ENCODE results near the gene SIK2. TPM values are rescaled to one million over a fixed set of nuclear protein-coding genes. Genes with fewer than 3 reads are reported as not detected.

The SIK2 gene
- total and polyA plus RNA-seq, 2 donors (not counting 1 experiment from before 2014, with no cell fraction given), result 4.9 to 21.8 TPM

DNA sequence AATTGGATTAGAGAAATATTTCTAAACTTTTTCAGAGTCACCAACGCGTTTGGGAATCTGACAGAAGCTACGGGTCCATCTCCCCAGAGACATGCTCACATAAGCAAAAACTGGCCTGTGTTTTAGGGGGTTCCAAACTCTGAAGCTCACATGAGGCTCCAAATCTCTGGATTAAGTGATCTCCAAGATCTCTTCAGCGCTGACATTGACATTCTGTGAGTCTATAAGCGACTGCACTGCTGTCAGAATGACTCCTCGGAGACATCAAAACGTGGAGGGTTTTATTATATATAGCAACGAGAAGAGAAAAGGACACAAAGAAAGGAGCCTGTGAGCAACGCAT, 642 bp upstream of the SIK2 start:
- H2AFZ ChIP-seq (ENCODE audit: insufficient read depth, low read depth, low read length, poor library complexity, severe bottlenecking), result peak overlapping the region; percentile 77
- 7% methylated on average over 7 of the region's 9 CpGs for WGBS (ENCODE audit: insufficient coverage)
- Mint-ChIP-seq H3K4me1 (peaks cover 18% of the 10 kb centered on the region), H3K9me3 (ENCODE audit: insufficient read depth) (no peaks in the 10 kb centered on the region), H3K27me3 (no peaks in the 10 kb centered on the region), H3K27ac (peak overlapping the region; percentile 93), H3K4me3 (peak overlapping the region; percentile 98)
- H3K9me3 ChIP-seq (ENCODE audit: control extremely low read depth in 1 of 3, control insufficient read depth in 2 of 3, insufficient read depth in 1 of 3, low read length in 2 of 3), result no peaks in the 10 kb centered on the region
- H3K27ac ChIP-seq (ENCODE audit: low read length in 2 of 2), result peak overlapping the region; percentile 61 to 68
- peaks cover 10% of the 10 kb centered on the region for H4K20me1 ChIP-seq (ENCODE audit: control insufficient read depth, insufficient read depth, low read length, poor library complexity, severe bottlenecking)
- ChIA-PET POLR2A (interaction anchor here (1.3 to 1.5 kb wide), 2 partner anchors 175 to 269 kb away, joined by 3 to 5 read pairs; partner anchors contain the start of gene ALG9), CTCF (interaction anchor here (0.6 to 2.3 kb wide), 5 partner anchors 14 to 240 kb away, joined by 3 to 17 read pairs (median 5); no protein-coding TSS in a partner anchor)
- H3K36me3 ChIP-seq (replicated peaks in 1 of 2; ENCODE audit: control extremely low read depth in 1 of 2, control insufficient read depth in 1 of 2, extremely low read depth in 1 of 2, insufficient read depth in 2 of 2, low read length in 1 of 2), result no peaks in the 10 kb centered on the region
- no peak for DNase-seq
- no peak for ATAC-seq (ENCODE audit: low read depth)
- no peaks in the 10 kb centered on the region for H3K27me3 ChIP-seq (replicated peaks in 1 of 4; ENCODE audit: control extremely low read depth in 1 of 4, control insufficient read depth in 3 of 4, insufficient read depth in 4 of 4, low read length in 3 of 4)
- peak overlapping the region; percentile 51 to 96 (median 88) for H3K4me3 ChIP-seq (ENCODE audit: control extremely low read depth in 1 of 5, extremely low read depth in 1 of 5, insufficient read depth in 1 of 5, low read depth in 2 of 5, low read length in 4 of 5)
- peak overlapping the region; percentile 76 for H3K4me2 ChIP-seq (replicated peaks; ENCODE audit: low read depth, low read length, poor library complexity, severe bottlenecking)
- peaks cover 31% of the 10 kb centered on the region for H3K79me2 ChIP-seq (ENCODE audit: control insufficient read depth, insufficient read depth, low read length)
- H3K9ac ChIP-seq (ENCODE audit: low read length), result peak overlapping the region; percentile 69
- intact Hi-C loops (cut with micrococcal nuclease), result loop anchor here (5.0 kb wide), 2 partner anchors 224 to 1304 kb away; partner anchors contain the start of genes POU2AF1 and RDX
- H3K4me1 ChIP-seq (ENCODE audit: control insufficient read depth in 2 of 2, insufficient read depth in 2 of 2, low read length in 2 of 2), result peaks cover 14 to 21% of the 10 kb centered on the region in 2 donors
- TF ChIP-seq EZH2 (IDR thresholded peaks at IDR 0.05; ENCODE audit: borderline replicate concordance, insufficient read depth, low read depth, low read length, poor library complexity, severe bottlenecking), result no peak
- TF ChIP-seq, protein P1, sequence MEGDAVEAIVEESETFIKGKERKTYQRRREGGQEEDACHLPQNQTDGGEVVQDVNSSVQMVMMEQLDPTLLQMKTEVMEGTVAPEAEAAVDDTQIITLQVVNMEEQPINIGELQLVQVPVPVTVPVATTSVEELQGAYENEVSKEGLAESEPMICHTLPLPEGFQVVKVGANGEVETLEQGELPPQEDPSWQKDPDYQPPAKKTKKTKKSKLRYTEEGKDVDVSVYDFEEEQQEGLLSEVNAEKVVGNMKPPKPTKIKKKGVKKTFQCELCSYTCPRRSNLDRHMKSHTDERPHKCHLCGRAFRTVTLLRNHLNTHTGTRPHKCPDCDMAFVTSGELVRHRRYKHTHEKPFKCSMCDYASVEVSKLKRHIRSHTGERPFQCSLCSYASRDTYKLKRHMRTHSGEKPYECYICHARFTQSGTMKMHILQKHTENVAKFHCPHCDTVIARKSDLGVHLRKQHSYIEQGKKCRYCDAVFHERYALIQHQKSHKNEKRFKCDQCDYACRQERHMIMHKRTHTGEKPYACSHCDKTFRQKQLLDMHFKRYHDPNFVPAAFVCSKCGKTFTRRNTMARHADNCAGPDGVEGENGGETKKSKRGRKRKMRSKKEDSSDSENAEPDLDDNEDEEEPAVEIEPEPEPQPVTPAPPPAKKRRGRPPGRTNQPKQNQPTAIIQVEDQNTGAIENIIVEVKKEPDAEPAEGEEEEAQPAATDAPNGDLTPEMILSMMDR (IDR thresholded peaks at IDR 0.05), result no peak

DNA sequence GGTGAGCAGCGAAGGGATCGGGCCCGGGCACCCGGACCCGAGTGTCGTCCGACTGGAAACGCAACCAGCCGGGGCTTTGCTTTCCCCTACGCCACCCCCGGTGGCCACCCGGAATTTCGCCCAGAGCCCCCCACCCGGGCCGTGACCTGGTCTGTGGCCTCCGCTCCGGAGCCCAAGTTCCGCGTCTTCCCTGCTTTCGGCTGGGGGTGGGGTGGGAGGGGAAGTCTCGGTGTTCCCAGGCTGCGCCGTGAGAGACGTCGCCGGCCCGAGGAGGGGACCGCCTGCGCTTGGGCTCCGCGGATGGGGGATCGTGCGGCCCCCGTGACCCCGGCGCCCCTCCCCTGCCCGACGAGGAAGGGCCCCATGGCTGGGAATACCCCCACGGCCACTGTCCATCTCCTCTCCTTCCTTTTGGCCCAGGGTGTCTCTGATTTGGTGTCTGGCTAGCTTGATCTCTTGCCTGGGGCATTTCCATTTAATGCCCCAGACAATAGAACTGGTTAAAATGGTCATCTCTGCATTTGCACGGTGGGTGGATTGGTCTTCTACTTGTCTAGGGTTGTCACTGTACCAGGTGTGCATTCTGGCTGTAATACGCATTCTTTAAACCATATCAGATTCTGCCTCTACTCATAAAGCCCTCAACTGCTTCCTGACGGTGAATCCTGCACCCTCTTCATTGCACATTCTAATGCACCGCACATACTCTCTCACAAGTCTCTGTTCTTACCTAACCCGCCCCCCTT, 789 bp downstream of the SIK2 start:
- peak overlapping the region; percentile 54 to 96 (median 88) for H3K4me3 ChIP-seq (ENCODE audit: control extremely low read depth in 1 of 5, extremely low read depth in 1 of 5, insufficient read depth in 1 of 5, low read depth in 2 of 5, low read length in 4 of 5)
- no peaks in the 10 kb centered on the region for H3K36me3 ChIP-seq (replicated peaks in 1 of 2; ENCODE audit: control extremely low read depth in 1 of 2, control insufficient read depth in 1 of 2, extremely low read depth in 1 of 2, insufficient read depth in 2 of 2, low read length in 1 of 2)
- peaks cover 14 to 21% of the 10 kb centered on the region in 2 donors for H3K4me1 ChIP-seq (ENCODE audit: control insufficient read depth in 2 of 2, insufficient read depth in 2 of 2, low read length in 2 of 2)
- no peaks in the 10 kb centered on the region for H3K9me3 ChIP-seq (ENCODE audit: control extremely low read depth in 1 of 3, control insufficient read depth in 2 of 3, insufficient read depth in 1 of 3, low read length in 2 of 3)
- peaks cover 18% of the 10 kb centered on the region for H3K4me1 Mint-ChIP-seq
- peak overlapping the region; percentile 93 for H3K4me2 ChIP-seq (replicated peaks; ENCODE audit: low read depth, low read length, poor library complexity, severe bottlenecking)
- peak overlapping the region; percentile 70 for H2AFZ ChIP-seq (ENCODE audit: insufficient read depth, low read depth, low read length, poor library complexity, severe bottlenecking)
- peaks cover 10% of the 10 kb centered on the region for H4K20me1 ChIP-seq (ENCODE audit: control insufficient read depth, insufficient read depth, low read length, poor library complexity, severe bottlenecking)
- ATAC-seq (ENCODE audit: low read depth), result no peak
- ChIA-PET CTCF (interaction anchor here (0.6 to 2.7 kb wide), 6 partner anchors 18 to 201 kb away, joined by 3 to 21 read pairs (median 4); partner anchors contain the start of gene PPP2R1B), POLR2A (interaction anchor here (0.7 to 1.5 kb wide), 4 partner anchors 163 to 1140 kb away, joined by 3 to 5 read pairs (median 4); partner anchors contain the start of genes ALG9 and PPP2R1B)
- peak overlapping the region; percentile 98 for H3K9ac ChIP-seq (ENCODE audit: low read length)
- peak overlapping the region; percentile 98 for H3K4me3 Mint-ChIP-seq
- H3K9me3 Mint-ChIP-seq (ENCODE audit: insufficient read depth), result no peaks in the 10 kb centered on the region
- peak; percentile 50 for DNase-seq
- WGBS (ENCODE audit: insufficient coverage), result under 1% methylated on average over 42 of the region's 44 CpGs
- no peaks in the 10 kb centered on the region for H3K27me3 ChIP-seq (replicated peaks in 1 of 4; ENCODE audit: control extremely low read depth in 1 of 4, control insufficient read depth in 3 of 4, insufficient read depth in 4 of 4, low read length in 3 of 4)
- intact Hi-C loops (cut with micrococcal nuclease), result loop anchor here (1.0 to 5.0 kb wide), 11 partner anchors 16 to 1306 kb away; partner anchors contain the start of genes ALG9, CFAP68, DLAT and FDXACB1
- TF ChIP-seq EZH2 (IDR thresholded peaks at IDR 0.05; ENCODE audit: borderline replicate concordance, insufficient read depth, low read depth, low read length, poor library complexity, severe bottlenecking), result no peak
- TF ChIP-seq, protein P1 (IDR thresholded peaks at IDR 0.05), result no peak
- H3K27ac Mint-ChIP-seq, result peak overlapping the region; percentile 94
- H3K79me2 ChIP-seq (ENCODE audit: control insufficient read depth, insufficient read depth, low read length), result peaks cover 31% of the 10 kb centered on the region
- H3K27ac ChIP-seq (ENCODE audit: low read length in 2 of 2), result peak overlapping the region; percentile 84 to 92
- no peaks in the 10 kb centered on the region for H3K27me3 Mint-ChIP-seq
